ENCODE results near the gene CD83. TPM values are rescaled to one million over a fixed set of nuclear protein-coding genes. Genes with fewer than 3 reads are reported as not detected.

CD83 gene
- total RNA-seq, 1 donor from 2014 or later, result 0.38 TPM

Other genes with a start within 250 kb of the CD83 start
- 0.05 TPM for gene RNF182, start 192.8 kb upstream of the CD83 start, total RNA-seq

All from left lobe of liver (tissue), 1 donor.